ENCODE data around the gene ZNF580.

The ZNF580 gene

DNA sequence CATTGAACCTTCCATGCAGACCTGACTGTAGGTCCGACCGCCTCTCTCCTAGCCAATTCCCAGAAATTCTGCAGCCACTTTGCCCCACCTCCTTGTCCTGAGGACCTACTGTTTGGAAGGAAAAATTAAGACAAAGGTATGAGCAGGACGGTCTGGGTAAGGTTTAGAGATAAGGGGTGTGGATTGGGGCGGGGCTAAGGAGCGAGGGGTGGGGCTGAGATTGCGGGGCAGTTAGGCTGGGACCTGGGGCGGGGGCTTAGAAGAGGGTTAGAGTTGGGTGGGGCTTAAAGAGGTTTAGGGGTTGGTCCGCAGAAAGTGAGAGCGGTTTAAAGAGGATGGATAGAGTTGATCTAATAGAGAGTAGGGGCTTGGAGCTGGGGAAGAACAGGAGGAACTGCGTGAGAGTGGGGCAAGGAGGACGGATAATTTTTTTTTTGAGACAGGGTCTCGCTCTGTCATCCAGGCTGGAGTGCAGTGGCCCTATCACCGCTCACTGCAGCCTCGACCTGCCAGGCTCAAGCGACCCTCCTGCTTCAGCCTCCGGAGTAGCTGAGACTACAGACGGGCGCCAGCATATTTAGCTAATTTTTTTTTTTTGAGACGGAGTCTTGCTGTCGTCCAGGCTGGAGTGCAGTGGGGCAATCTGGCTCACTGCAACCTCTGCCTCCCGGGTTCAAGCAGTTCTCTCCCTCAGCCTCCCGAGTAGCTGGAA, 37.1 kb upstream of the ZNF580 start:
- ChIA-PET CTCF (interaction anchor here (1.2 to 3.1 kb wide), 2 partner anchors 28 to 100 kb away, joined by 10 to 48 read pairs; no protein-coding TSS in a partner anchor), POLR2A (interaction anchor here (0.6 to 4.5 kb wide), 12 partner anchors 16 to 784 kb away, joined by 3 to 75 read pairs (median 6); partner anchors contain the start of genes ISOC2, NAT14, ZNF579 and ZNF628)
- TF ChIP-seq ZNF274 (IDR thresholded peaks at IDR 0.05; ENCODE audit: low read length) (no peak), ZNF274 (tag by site-specific recombination; IDR thresholded peaks at IDR 0.05; ENCODE audit: borderline replicate concordance) (no peak), KLF1 (tag by site-specific recombination; IDR thresholded peaks at IDR 0.05) (0 out of 2 replicates have a peak, but pooled peaks have one; percentile 18)
- Histone ChIP-seq H3K27ac (ENCODE audit: extremely low read depth, low read depth, low read length) (peak overlapping the region; percentile 58), H3K9me3 (ENCODE audit: control insufficient read depth, insufficient read depth, low read depth, low read length) (no peaks in the 10 kb centered on the region), H3K36me3 (ENCODE audit: control insufficient read depth in 2 of 2, insufficient read depth in 1 of 2, low read length in 2 of 2) (peaks cover 7 to 15% of the 10 kb centered on the region in 2 experiments; a peak in 2 of 3 replicates), H3K4me1 (ENCODE audit: control insufficient read depth, insufficient read depth, low read length) (peaks cover 8% of the 10 kb centered on the region; the same call in 1 of the 2 replicates), H3K4me3 (ENCODE audit: low read depth, low read length) (no peak overlapping the region)

- ChIA-PET CTCF (interaction anchor here (0.5 to 3.1 kb wide), 22 partner anchors 14 to 266 kb away, joined by 3 to 50 read pairs (median 6); partner anchors contain the start of genes ISOC2, KMT5C and ZNF784), POLR2A (interaction anchor here (0.5 to 4.5 kb wide), 18 partner anchors 16 to 488 kb away, joined by 3 to 75 read pairs (median 4); partner anchors contain the start of genes PPP1R12C, U2AF2, UBE2S and ZNF579)
- H3K36me3 ChIP-seq (ENCODE audit: control insufficient read depth in 2 of 2, insufficient read depth in 1 of 2, low read length in 2 of 2): peaks cover 15 to 27% of the 10 kb centered on the region in 2 experiments; a peak in 2 of 3 replicates
- peaks cover 8% of the 10 kb centered on the region; the same call in 1 of the 2 replicates for H3K4me1 ChIP-seq (ENCODE audit: control insufficient read depth, insufficient read depth, low read length)
- H3K4me3 ChIP-seq (ENCODE audit: low read depth, low read length): peak overlapping the region; percentile 97
- H3K27ac ChIP-seq (ENCODE audit: extremely low read depth, low read depth, low read length): peak overlapping the region; percentile 88; the same call in 1 of the 2 replicates
- H3K9me3 ChIP-seq (ENCODE audit: control insufficient read depth, insufficient read depth, low read depth, low read length): no peaks in the 10 kb centered on the region
- peak; percentile 44 for TF ChIP-seq ZEB2 (tag by site-specific recombination; IDR thresholded peaks at IDR 0.05)
- TF ChIP-seq TCF7L2 (IDR thresholded peaks at IDR 0.05; ENCODE audit: borderline replicate concordance, low read depth, low read length): no peak
- TF ChIP-seq ZXDB (tag by site-specific recombination; IDR thresholded peaks at IDR 0.05): peak; percentile 29
- TF ChIP-seq KLF9 (tag by site-specific recombination; IDR thresholded peaks at IDR 0.05; ENCODE audit: low read depth): peak; percentile 96
- TF ChIP-seq ZBTB20 (tag by site-specific recombination; IDR thresholded peaks at IDR 0.05): peak; percentile 72; the same call in 1 of the 2 replicates
- TF ChIP-seq MYNN (tag by site-specific recombination; IDR thresholded peaks at IDR 0.05; ENCODE audit: borderline replicate concordance): no peak
- TF ChIP-seq EGR2 (tag by site-specific recombination; IDR thresholded peaks at IDR 0.05; ENCODE audit: low read depth): no peak
- TF ChIP-seq ZNF157 (tag by site-specific recombination; IDR thresholded peaks at IDR 0.05): no peak
- TF ChIP-seq ZNF221 (tag by site-specific recombination; IDR thresholded peaks at IDR 0.05; ENCODE audit: borderline replicate concordance): no peak
- TF ChIP-seq ZBTB8A (tag by site-specific recombination; IDR thresholded peaks at IDR 0.05): peak; percentile 62
- TF ChIP-seq ZNF416 (tag by site-specific recombination; IDR thresholded peaks at IDR 0.05): no peak
- no peak for TF ChIP-seq ZNF23 (tag by site-specific recombination; IDR thresholded peaks at IDR 0.05; ENCODE audit: borderline replicate concordance)
- TF ChIP-seq, protein P1, sequence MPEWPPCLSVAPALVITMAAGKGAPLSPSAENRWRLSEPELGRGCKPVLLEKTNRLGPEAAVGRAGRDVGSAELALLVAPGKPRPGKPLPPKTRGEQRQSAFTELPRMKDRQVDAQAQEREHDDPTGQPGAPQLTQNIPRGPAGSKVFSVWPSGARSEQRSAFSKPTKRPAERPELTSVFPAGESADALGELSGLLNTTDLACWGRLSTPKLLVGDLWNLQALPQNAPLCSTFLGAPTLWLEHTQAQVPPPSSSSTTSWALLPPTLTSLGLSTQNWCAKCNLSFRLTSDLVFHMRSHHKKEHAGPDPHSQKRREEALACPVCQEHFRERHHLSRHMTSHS (tag by site-specific recombination; IDR thresholded peaks at IDR 0.05): no peak
- TF ChIP-seq KLF1 (tag by site-specific recombination; IDR thresholded peaks at IDR 0.05): peak; percentile 25
- TF ChIP-seq ZNF785 (tag by site-specific recombination; IDR thresholded peaks at IDR 0.05): no peak
- peak; percentile 81 for TF ChIP-seq PATZ1 (tag by site-specific recombination; IDR thresholded peaks at IDR 0.05)
- TF ChIP-seq, protein P2, sequence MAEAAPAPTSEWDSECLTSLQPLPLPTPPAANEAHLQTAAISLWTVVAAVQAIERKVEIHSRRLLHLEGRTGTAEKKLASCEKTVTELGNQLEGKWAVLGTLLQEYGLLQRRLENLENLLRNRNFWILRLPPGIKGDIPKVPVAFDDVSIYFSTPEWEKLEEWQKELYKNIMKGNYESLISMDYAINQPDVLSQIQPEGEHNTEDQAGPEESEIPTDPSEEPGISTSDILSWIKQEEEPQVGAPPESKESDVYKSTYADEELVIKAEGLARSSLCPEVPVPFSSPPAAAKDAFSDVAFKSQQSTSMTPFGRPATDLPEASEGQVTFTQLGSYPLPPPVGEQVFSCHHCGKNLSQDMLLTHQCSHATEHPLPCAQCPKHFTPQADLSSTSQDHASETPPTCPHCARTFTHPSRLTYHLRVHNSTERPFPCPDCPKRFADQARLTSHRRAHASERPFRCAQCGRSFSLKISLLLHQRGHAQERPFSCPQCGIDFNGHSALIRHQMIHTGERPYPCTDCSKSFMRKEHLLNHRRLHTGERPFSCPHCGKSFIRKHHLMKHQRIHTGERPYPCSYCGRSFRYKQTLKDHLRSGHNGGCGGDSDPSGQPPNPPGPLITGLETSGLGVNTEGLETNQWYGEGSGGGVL (tag by site-specific recombination; IDR thresholded peaks at IDR 0.05): peak; percentile 88
- TF ChIP-seq ZBTB10 (tag by site-specific recombination; IDR thresholded peaks at IDR 0.05): 0 out of 2 replicates have a peak, but pooled peaks have one; percentile 6
- TF ChIP-seq ZNF501 (tag by site-specific recombination; IDR thresholded peaks at IDR 0.05): no peak
- no peak for TF ChIP-seq ZNF777 (tag by site-specific recombination; IDR thresholded peaks at IDR 0.05; ENCODE audit: borderline replicate concordance)
- TF ChIP-seq ZNF248 (tag by site-specific recombination; IDR thresholded peaks at IDR 0.05): no peak
These were observed 35.6 kb upstream of the ZNF580 start for GRCh38 chr19:55605207-55605636.

All from HEK293 (cell line).